T-cell (primary cell): ENCODE measurements around the gene DOCK4. TPM values are rescaled to one million over a fixed set of nuclear protein-coding genes. Genes with fewer than 3 reads are reported as not detected.

Experiments
- ATAC-seq, 4 experiments: fragments of 200-7000 bp in 3 of 4; fragments of 150-1000 bp in 1 of 4; cut with Tn5 transposase; replicated peaks in 1 of 4; 1 replicate in 3 of 4; 2 replicates in 1 of 4; pipeline ENCODE4 v1.10.0; 2021; ENCODE audit warnings: moderate library complexity in 3 of 4, mild to moderate bottlenecking in 2 of 4, moderate number of reproducible peaks in 1 of 4
- CTCF ChIA-PET, 2 donors: fragments of 300-600 bp; sonication (Branson Sonifier 250); formaldehyde crosslinking; loops; one replicate each; lab custom pipeline; 2022; ENCODE audit warnings: antibody characterized with exemption in 2 of 2; lab: Charles Lee
- POLR2A ChIA-PET, 2 donors: fragments of 300-600 bp; sonication (Branson Sonifier 250); formaldehyde crosslinking; loops; one replicate each; lab custom pipeline; 2022; ENCODE audit warnings: antibody characterized with exemption in 2 of 2; lab: Charles Lee
- DNase-seq, 35 experiments: peaks; one replicate each; pipeline versions ENCODE4 v3.0.0 to v3.0.0-alpha.2; 2013 to 2023
- H3K27ac ChIP-seq: one replicate; pipeline ENCODE4 v1.5.1; 2013; ENCODE audit warnings: low read length
- H3K27me3 ChIP-seq, 2 experiments: replicated peaks in 1 of 2; 1 replicate in 1 of 2; 2 replicates in 1 of 2; pipeline versions ENCODE4 v1.6.1 to v1.7.0; 2013; ENCODE audit warnings: low read length in 1 of 2, mixed read lengths in 1 of 2; ENCODE audit not compliant: control insufficient read depth in 2 of 2, insufficient read depth in 2 of 2; ENCODE audit errors: extremely low read depth in 1 of 2
- H3K36me3 ChIP-seq, 2 donors: 1 replicate in 1 of 2; 2 replicates in 1 of 2; pipeline versions ENCODE4 v1.6.1 to v1.7.0; 2013; ENCODE audit warnings: low read length in 1 of 2; ENCODE audit not compliant: control insufficient read depth in 2 of 2, insufficient read depth in 1 of 2; ENCODE audit errors: extremely low read depth in 1 of 2
- H3K4me1 ChIP-seq, 2 experiments: 1 replicate in 1 of 2; 2 replicates in 1 of 2; pipeline versions ENCODE4 v1.6.1 to v1.7.0; 2013; ENCODE audit warnings: low read length in 2 of 2, mixed read lengths in 1 of 2; ENCODE audit not compliant: insufficient read depth in 2 of 2, control insufficient read depth in 1 of 2; ENCODE audit errors: extremely low read depth in 1 of 2
- H3K4me3 ChIP-seq, 2 donors: 1 replicate in 1 of 2; 2 replicates in 1 of 2; pipeline versions ENCODE4 v1.5.1 to v1.7.0; 2013; ENCODE audit warnings: mild to moderate bottlenecking in 2 of 2, low read length in 1 of 2, moderate library complexity in 1 of 2; ENCODE audit not compliant: control insufficient read depth in 1 of 2; ENCODE audit errors: extremely low read depth in 1 of 2
- H3K9me3 ChIP-seq: 2 replicates; pipeline ENCODE4 v1.7.0; 2013
- H3K27ac Mint-ChIP-seq, 2 donors: one replicate each; pipeline ENCODE4 v1.8.0; 2020 to 2021; ENCODE audit warnings: mild to moderate bottlenecking in 2 of 2, mixed read lengths in 2 of 2
- H3K27me3 Mint-ChIP-seq, 2 donors: one replicate each; pipeline ENCODE4 v1.8.0; 2021 to 2022; ENCODE audit warnings: mixed read lengths in 2 of 2
- H3K36me3 Mint-ChIP-seq: one replicate; pipeline ENCODE4 v1.8.0; 2021; ENCODE audit warnings: mixed read lengths
- H3K4me1 Mint-ChIP-seq, 3 donors: one replicate each; pipeline ENCODE4 v1.8.0; 2020 to 2022; ENCODE audit warnings: mixed read lengths in 3 of 3, mild to moderate bottlenecking in 1 of 3
- H3K4me3 Mint-ChIP-seq, 3 donors: one replicate each; pipeline ENCODE4 v1.8.0; 2020 to 2022; ENCODE audit warnings: mild to moderate bottlenecking in 3 of 3, mixed read lengths in 3 of 3, moderate library complexity in 3 of 3
- H3K9me3 Mint-ChIP-seq, 3 donors: one replicate each; pipeline ENCODE4 v1.8.0; 2020 to 2022; ENCODE audit warnings: mixed read lengths in 3 of 3
- WGBS: methylation state at CpG from one replicate; pipeline ENCODE4 v1.1.5; 2013; ENCODE audit warnings: missing lambda C conversion rate; ENCODE audit not compliant: insufficient coverage; 5-methylcytosine and 5-hydroxymethylcytosine counted together
- total RNA-seq, 35 experiments: library from RNA in 6 of 35; stranded (reverse) in 6 of 35; fragments of 120-200 nt in 1 of 35; gene quantifications; one replicate each; pipeline versions ENCODE4 v1.2.1 to v1.2.4 and lab custom pipeline; 2013 to 2026

Gene DOCK4
- total RNA-seq, 5 donors from 2014 or later (not counting 1 experiment from before 2014, with no cell fraction given): 0.35 to 1.4 (median 0.85) TPM

DNA sequence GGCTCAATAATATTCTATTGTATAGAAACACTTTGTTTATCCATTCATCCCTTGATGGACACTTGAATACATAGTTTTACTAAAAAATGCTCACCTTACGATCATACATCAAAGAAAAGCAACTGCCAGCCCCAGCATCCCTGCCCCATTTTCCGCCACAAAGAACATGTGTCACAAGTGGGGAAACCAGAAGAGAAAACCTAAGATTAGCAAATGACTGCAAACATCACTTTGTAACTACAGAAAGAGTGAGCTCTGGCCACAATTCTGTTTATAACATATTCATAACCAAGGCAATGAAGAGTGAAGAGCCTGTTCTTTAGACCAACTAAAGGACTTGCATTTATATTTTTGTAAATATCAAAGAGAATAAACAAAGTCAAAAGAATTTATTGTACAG lies 89.8 kb downstream of the DOCK4 start:
- Mint-ChIP-seq H3K4me3 (no peak overlapping the region), H3K4me1 (no peaks in the 10 kb centered on the region), H3K27me3 (peaks cover 2 to 13% of the 10 kb centered on the region in 2 donors), H3K36me3 (no peaks in the 10 kb centered on the region), H3K9me3 (no peaks in the 10 kb centered on the region), H3K27ac (no peak overlapping the region)
- ChIA-PET CTCF (no interaction called here), POLR2A (no interaction called here)
- no peak for DNase-seq
- no CpG with 5 or more reads among the region's 2 CpGs for WGBS
- H3K4me1 ChIP-seq: no peaks in the 10 kb centered on the region
- H3K9me3 ChIP-seq: no peaks in the 10 kb centered on the region
- no peak for ATAC-seq
- no peak overlapping the region for H3K4me3 ChIP-seq
- H3K27me3 ChIP-seq: no peaks in the 10 kb centered on the region
- H3K36me3 ChIP-seq: no peaks in the 10 kb centered on the region
- no peak overlapping the region for H3K27ac ChIP-seq

DNA sequence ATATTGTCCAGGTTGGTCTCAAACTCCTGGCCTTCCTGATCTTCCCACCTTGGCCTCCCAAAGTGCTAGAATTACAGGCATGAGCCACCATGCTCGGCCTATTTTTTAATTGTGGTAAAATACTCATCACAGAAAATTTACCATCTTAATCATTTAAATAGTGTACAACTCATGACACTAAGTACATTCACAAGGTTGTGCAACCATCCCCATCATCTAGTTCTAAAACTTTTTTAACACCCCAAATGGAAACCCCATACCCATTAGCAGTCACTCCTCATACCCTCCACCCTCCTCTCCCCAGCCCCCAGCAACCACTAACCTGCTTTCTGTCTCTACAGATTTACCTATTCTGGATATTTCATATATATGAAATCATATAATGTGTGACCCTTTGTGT lies 90.3 kb downstream of the DOCK4 start:
- H3K27ac ChIP-seq: no peak overlapping the region
- ChIA-PET CTCF (no interaction called here), POLR2A (no interaction called here)
- no peaks in the 10 kb centered on the region for H3K9me3 ChIP-seq
- H3K36me3 ChIP-seq: no peaks in the 10 kb centered on the region
- WGBS: no CpG with 5 or more reads among the region's 1 CpG
- H3K9me3 Mint-ChIP-seq: no peaks in the 10 kb centered on the region
- H3K27me3 ChIP-seq: no peaks in the 10 kb centered on the region
- no peak overlapping the region for H3K4me3 Mint-ChIP-seq
- ATAC-seq (no peak), DNase-seq (no peak)
- no peaks in the 10 kb centered on the region for H3K36me3 Mint-ChIP-seq
- H3K4me1 ChIP-seq: no peaks in the 10 kb centered on the region
- H3K27ac Mint-ChIP-seq: no peak overlapping the region
- H3K27me3 Mint-ChIP-seq: peaks cover 2 to 13% of the 10 kb centered on the region in 2 donors
- H3K4me1 Mint-ChIP-seq: no peaks in the 10 kb centered on the region
- H3K4me3 ChIP-seq: no peak overlapping the region

DNA sequence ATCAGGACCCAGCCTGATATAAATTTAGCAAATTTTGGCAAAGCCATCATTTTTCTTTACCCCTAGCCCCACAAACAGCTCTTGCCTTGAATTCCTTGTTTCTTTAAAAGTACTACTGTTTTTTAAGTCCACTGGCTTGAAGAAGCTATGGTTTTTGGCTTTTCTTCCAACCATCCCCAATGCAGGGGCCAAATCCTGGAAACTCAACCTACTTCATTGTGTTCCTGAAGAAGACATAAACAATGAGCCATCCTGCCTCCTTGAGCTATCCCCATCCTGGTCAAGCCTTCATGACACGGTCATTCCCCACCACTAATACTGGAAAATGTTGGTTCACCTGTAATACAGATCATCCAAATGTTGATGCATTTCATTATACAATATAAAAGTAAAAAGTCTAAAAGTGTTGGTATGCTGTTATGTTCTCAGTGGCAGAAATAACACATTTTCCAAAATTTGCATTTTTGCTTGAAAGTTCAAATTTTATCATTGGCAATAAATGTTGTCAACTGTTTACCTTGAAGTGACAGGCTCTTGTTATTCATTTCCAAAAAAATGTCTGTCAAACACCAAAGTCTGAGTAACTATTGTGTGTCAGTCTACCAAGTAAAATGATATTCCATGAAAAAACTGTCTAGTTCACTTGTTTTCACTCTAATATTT lies 92.2 kb downstream of the DOCK4 start:
- Histone ChIP-seq H3K36me3 (no peaks in the 10 kb centered on the region), H3K4me3 (no peak overlapping the region), H3K9me3 (no peaks in the 10 kb centered on the region), H3K27ac (no peak overlapping the region), H3K4me1 (no peaks in the 10 kb centered on the region), H3K27me3 (no peaks in the 10 kb centered on the region)
- Mint-ChIP-seq H3K36me3 (no peaks in the 10 kb centered on the region), H3K4me1 (no peaks in the 10 kb centered on the region), H3K4me3 (no peak overlapping the region), H3K27me3 (peaks cover 2 to 13% of the 10 kb centered on the region in 2 donors), H3K27ac (no peak overlapping the region), H3K9me3 (no peaks in the 10 kb centered on the region)
- ChIA-PET POLR2A (no interaction called here), CTCF (no interaction called here)
- no peak for ATAC-seq
- WGBS: no CpG with 5 or more reads among the region's 1 CpG
- DNase-seq: no peak

DNA sequence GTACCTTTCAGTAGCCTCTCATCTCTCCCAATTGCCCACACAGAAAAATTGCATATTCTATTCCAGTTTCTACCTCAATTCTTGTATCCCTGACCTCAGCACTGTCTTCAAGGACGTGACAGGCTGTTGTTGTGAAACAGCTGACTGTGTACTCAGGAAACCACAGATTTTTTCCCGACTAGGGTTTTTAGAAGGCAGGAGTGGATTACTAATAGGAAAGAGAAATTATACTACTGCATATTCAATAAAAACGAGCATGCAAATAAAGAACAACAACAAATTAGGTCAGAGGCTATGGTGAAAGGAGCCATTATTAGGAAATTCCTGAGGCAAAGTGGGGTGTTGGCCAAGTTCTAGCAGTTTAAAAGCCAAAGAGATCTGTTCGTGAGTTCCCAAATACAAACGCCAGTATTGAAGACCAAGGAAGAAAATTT lies 93.4 kb downstream of the DOCK4 start:
- H3K4me1 Mint-ChIP-seq: no peaks in the 10 kb centered on the region
- Histone ChIP-seq H3K4me1 (no peaks in the 10 kb centered on the region), H3K27ac (no peak overlapping the region), H3K4me3 (no peak overlapping the region), H3K36me3 (no peaks in the 10 kb centered on the region), H3K9me3 (no peaks in the 10 kb centered on the region), H3K27me3 (no peaks in the 10 kb centered on the region)
- peaks cover 2 to 13% of the 10 kb centered on the region in 2 donors for H3K27me3 Mint-ChIP-seq
- no peak for ATAC-seq
- DNase-seq: no peak
- no peak overlapping the region for H3K27ac Mint-ChIP-seq
- WGBS: 90% methylated on average over 2 of the region's 5 CpGs
- no peaks in the 10 kb centered on the region for H3K9me3 Mint-ChIP-seq
- H3K4me3 Mint-ChIP-seq: no peak overlapping the region
- POLR2A ChIA-PET: no interaction called here
- H3K36me3 Mint-ChIP-seq: no peaks in the 10 kb centered on the region
- CTCF ChIA-PET: interaction anchor here in 1 of 2 donors (0.8 kb wide), 1 partner anchor 401 kb away, joined by 3 read pairs; no protein-coding TSS in a partner anchor

DNA sequence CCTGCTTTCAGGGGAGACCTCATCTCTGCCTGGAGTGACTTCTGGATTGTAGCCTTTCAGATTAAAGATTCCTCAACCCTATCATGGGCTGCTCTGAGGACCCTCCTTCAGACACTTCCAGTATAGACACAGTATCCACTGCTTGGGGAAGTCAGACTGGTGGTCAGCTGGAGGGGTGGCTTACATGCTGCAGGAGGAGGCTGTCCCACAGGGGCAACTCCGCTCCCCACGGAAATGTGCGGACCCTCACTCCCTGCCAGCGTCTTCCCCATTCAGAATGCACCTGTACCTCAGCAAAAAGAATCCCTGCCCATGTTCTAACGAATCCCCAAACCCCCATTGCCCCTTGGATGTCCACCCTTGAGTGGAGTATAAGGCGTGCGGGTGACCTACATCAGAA lies 95.5 kb downstream of the DOCK4 start:
- WGBS: no CpG with 5 or more reads among the region's 7 CpGs
- ChIA-PET POLR2A (no interaction called here), CTCF (no interaction called here)
- Histone ChIP-seq H3K4me1 (no peaks in the 10 kb centered on the region), H3K36me3 (no peaks in the 10 kb centered on the region), H3K4me3 (no peak overlapping the region), H3K27ac (no peak overlapping the region), H3K9me3 (no peaks in the 10 kb centered on the region), H3K27me3 (no peaks in the 10 kb centered on the region)
- no peak for DNase-seq
- Mint-ChIP-seq H3K4me1 (no peaks in the 10 kb centered on the region), H3K27ac (no peak overlapping the region), H3K27me3 (peaks cover 2 to 11% of the 10 kb centered on the region in 2 donors), H3K36me3 (no peaks in the 10 kb centered on the region), H3K4me3 (no peak overlapping the region), H3K9me3 (no peaks in the 10 kb centered on the region)
- ATAC-seq: no peak

DNA sequence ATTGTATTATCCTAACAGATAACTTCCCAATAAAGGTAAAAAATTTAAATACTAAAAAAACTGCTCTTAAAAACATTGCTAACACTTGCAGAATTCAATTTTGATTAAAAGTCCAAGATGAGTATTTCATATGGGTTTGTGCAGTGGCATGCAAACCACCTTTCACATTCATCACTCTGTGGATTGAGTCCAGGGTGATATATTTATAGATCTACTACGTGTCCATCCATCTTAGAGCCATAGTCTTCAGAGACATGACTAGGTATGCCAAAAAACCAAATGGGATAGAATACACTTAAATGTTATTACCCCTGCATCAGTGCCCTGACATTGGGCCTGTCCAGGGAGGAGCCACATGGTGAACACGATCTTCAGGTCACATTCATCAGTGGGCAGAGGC lies 96.0 kb downstream of the DOCK4 start:
- CTCF ChIA-PET: no interaction called here

More for the DNA sequence above, 96.0 kb downstream of the DOCK4 start:
- POLR2A ChIA-PET: interaction anchor here in 1 of 2 donors (0.7 kb wide), 1 partner anchor 147 kb away, joined by 8 read pairs; no protein-coding TSS in a partner anchor
- no peak overlapping the region for H3K4me3 Mint-ChIP-seq
- H3K27ac ChIP-seq: no peak overlapping the region
- H3K4me1 Mint-ChIP-seq: no peaks in the 10 kb centered on the region
- no peak overlapping the region for H3K4me3 ChIP-seq
- DNase-seq (no peak), ATAC-seq (no peak)
- H3K36me3 Mint-ChIP-seq: no peaks in the 10 kb centered on the region
- H3K27me3 Mint-ChIP-seq: peaks cover 3 to 13% of the 10 kb centered on the region in 2 donors
- H3K4me1 ChIP-seq: no peaks in the 10 kb centered on the region
- no peak overlapping the region for H3K27ac Mint-ChIP-seq
- 71% methylated on average over 1 of the region's 2 CpGs for WGBS
- no peaks in the 10 kb centered on the region for H3K9me3 Mint-ChIP-seq
- H3K9me3 ChIP-seq: no peaks in the 10 kb centered on the region
- H3K36me3 ChIP-seq: no peaks in the 10 kb centered on the region
- no peaks in the 10 kb centered on the region for H3K27me3 ChIP-seq
